ENCODE results near the gene FARS2. TPM values are rescaled to one million over a fixed set of nuclear protein-coding genes. Genes with fewer than 3 reads are reported as not detected.

Gene FARS2
- polyA plus RNA-seq, 1 donor from 2014 or later = 11.9 TPM

DNA sequence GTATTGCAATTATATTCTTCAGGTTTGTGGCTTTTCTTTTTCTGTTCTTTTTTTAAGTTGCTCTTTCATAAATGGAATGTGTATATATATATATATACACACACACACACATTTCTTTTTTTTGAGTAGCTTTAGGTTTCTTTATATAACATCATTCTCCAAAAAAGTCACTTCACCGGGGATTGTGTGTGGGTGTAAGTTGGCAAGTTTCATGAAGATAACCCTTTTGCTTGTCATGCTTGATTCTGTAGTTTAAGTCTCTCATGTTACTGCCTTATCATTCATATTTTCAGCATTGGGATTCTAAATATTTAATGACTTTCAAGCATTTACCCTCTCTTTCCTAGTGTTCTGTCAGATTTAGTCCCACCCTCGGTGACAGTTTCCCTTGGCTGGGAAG is 181.0 kb downstream of the FARS2 start:
- TF ChIP-seq MXI1 (conservative IDR thresholded peaks at IDR 0.05; ENCODE audit: poor library complexity, severe bottlenecking) = no peak
- no peak for TF ChIP-seq TAF1 (IDR thresholded peaks at IDR 0.05; ENCODE audit: low read depth)
- no peak for TF ChIP-seq RAD21 (conservative IDR thresholded peaks at IDR 0.05)
- TF ChIP-seq EP300 (conservative IDR thresholded peaks at IDR 0.05; ENCODE audit: poor library complexity, severe bottlenecking) = no peak
- TF ChIP-seq, protein P1, sequence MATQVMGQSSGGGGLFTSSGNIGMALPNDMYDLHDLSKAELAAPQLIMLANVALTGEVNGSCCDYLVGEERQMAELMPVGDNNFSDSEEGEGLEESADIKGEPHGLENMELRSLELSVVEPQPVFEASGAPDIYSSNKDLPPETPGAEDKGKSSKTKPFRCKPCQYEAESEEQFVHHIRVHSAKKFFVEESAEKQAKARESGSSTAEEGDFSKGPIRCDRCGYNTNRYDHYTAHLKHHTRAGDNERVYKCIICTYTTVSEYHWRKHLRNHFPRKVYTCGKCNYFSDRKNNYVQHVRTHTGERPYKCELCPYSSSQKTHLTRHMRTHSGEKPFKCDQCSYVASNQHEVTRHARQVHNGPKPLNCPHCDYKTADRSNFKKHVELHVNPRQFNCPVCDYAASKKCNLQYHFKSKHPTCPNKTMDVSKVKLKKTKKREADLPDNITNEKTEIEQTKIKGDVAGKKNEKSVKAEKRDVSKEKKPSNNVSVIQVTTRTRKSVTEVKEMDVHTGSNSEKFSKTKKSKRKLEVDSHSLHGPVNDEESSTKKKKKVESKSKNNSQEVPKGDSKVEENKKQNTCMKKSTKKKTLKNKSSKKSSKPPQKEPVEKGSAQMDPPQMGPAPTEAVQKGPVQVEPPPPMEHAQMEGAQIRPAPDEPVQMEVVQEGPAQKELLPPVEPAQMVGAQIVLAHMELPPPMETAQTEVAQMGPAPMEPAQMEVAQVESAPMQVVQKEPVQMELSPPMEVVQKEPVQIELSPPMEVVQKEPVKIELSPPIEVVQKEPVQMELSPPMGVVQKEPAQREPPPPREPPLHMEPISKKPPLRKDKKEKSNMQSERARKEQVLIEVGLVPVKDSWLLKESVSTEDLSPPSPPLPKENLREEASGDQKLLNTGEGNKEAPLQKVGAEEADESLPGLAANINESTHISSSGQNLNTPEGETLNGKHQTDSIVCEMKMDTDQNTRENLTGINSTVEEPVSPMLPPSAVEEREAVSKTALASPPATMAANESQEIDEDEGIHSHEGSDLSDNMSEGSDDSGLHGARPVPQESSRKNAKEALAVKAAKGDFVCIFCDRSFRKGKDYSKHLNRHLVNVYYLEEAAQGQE (IDR thresholded peaks at IDR 0.05; ENCODE audit: borderline replicate concordance) = no peak
- TF ChIP-seq, protein P2, sequence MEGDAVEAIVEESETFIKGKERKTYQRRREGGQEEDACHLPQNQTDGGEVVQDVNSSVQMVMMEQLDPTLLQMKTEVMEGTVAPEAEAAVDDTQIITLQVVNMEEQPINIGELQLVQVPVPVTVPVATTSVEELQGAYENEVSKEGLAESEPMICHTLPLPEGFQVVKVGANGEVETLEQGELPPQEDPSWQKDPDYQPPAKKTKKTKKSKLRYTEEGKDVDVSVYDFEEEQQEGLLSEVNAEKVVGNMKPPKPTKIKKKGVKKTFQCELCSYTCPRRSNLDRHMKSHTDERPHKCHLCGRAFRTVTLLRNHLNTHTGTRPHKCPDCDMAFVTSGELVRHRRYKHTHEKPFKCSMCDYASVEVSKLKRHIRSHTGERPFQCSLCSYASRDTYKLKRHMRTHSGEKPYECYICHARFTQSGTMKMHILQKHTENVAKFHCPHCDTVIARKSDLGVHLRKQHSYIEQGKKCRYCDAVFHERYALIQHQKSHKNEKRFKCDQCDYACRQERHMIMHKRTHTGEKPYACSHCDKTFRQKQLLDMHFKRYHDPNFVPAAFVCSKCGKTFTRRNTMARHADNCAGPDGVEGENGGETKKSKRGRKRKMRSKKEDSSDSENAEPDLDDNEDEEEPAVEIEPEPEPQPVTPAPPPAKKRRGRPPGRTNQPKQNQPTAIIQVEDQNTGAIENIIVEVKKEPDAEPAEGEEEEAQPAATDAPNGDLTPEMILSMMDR (IDR thresholded peaks at IDR 0.05; ENCODE audit: poor library complexity, severe bottlenecking) = no peak
- TF ChIP-seq EZH2 (IDR thresholded peaks at IDR 0.05; ENCODE audit: borderline replicate concordance, insufficient read depth, low read length, poor library complexity, severe bottlenecking) = no peak
- TF ChIP-seq SMC3 (conservative IDR thresholded peaks at IDR 0.05; ENCODE audit: poor library complexity) = no peak
- no peak for TF ChIP-seq POLR2AphosphoS5 (IDR thresholded peaks at IDR 0.05)
- Histone ChIP-seq H3K36me3 (ENCODE audit: insufficient read depth, low read length) (no peaks in the 10 kb centered on the region), H3K79me2 (replicated peaks; ENCODE audit: insufficient read depth, low read length) (no peaks in the 10 kb centered on the region), H3K27me3 (ENCODE audit: insufficient read depth, low read depth, low read length) (no peaks in the 10 kb centered on the region), H3K27ac (ENCODE audit: low read length) (no peak overlapping the region), H3F3A (ENCODE audit: insufficient read depth, low read length, poor library complexity, severe bottlenecking) (no peaks in the 10 kb centered on the region), H3K9ac (ENCODE audit: low read length) (no peak overlapping the region), H4K20me1 (ENCODE audit: insufficient read depth) (no peaks in the 10 kb centered on the region), H2AFZ (ENCODE audit: low read depth, low read length) (no peak overlapping the region), H3K9me3 (ENCODE audit: low read length) (no peaks in the 10 kb centered on the region), H3K4me2 (ENCODE audit: low read length) (no peak overlapping the region), H3K9me2 (ENCODE audit: insufficient read depth, low read length) (no peaks in the 10 kb centered on the region), H3K4me3 (ENCODE audit: low read length) (no peak overlapping the region)

DNA sequence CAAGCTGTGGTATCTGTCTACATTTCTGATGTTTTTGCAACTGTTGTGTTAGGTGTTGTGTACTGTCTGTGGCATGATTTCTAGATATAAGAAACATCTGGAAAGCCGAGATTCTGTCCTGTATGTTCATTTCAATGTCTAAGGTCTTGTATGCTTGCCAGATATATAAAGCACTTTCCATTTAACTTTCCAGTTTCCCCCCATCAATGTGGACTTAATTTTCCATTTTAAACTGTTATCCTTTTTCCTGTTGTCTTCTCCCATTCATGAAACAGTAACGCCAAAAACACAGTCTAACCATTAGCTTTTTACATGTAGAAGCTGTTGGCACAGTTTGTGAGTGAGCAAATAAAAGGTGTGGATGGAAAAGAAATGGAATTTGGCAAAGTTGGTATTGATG is 181.6 kb downstream of the FARS2 start:
- no peak overlapping the region for H3K27ac ChIP-seq (ENCODE audit: low read length)
- H3K4me2 ChIP-seq (ENCODE audit: low read length) = no peak overlapping the region
- no peaks in the 10 kb centered on the region for H3K79me2 ChIP-seq (replicated peaks; ENCODE audit: insufficient read depth, low read length)
- H3K36me3 ChIP-seq (ENCODE audit: insufficient read depth, low read length) = no peaks in the 10 kb centered on the region
- no peak for TF ChIP-seq EP300 (conservative IDR thresholded peaks at IDR 0.05; ENCODE audit: poor library complexity, severe bottlenecking)
- no peak for TF ChIP-seq POLR2AphosphoS5 (IDR thresholded peaks at IDR 0.05)
- no peak for TF ChIP-seq EZH2 (IDR thresholded peaks at IDR 0.05; ENCODE audit: borderline replicate concordance, insufficient read depth, low read length, poor library complexity, severe bottlenecking)
- TF ChIP-seq, protein P2 (IDR thresholded peaks at IDR 0.05; ENCODE audit: poor library complexity, severe bottlenecking) = no peak
- no peak for TF ChIP-seq TAF1 (IDR thresholded peaks at IDR 0.05; ENCODE audit: low read depth)
- no peak for TF ChIP-seq MXI1 (conservative IDR thresholded peaks at IDR 0.05; ENCODE audit: poor library complexity, severe bottlenecking)
- TF ChIP-seq RAD21 (conservative IDR thresholded peaks at IDR 0.05) = no peak
- no peak for TF ChIP-seq SMC3 (conservative IDR thresholded peaks at IDR 0.05; ENCODE audit: poor library complexity)
- TF ChIP-seq, protein P1 (IDR thresholded peaks at IDR 0.05; ENCODE audit: borderline replicate concordance) = no peak
- H2AFZ ChIP-seq (ENCODE audit: low read depth, low read length) = no peak overlapping the region
- no peak overlapping the region for H3K4me3 ChIP-seq (ENCODE audit: low read length)
- no peak overlapping the region for H3K9ac ChIP-seq (ENCODE audit: low read length)
- no peaks in the 10 kb centered on the region for H3K9me2 ChIP-seq (ENCODE audit: insufficient read depth, low read length)
- no peaks in the 10 kb centered on the region for H3K9me3 ChIP-seq (ENCODE audit: low read length)
- H4K20me1 ChIP-seq (ENCODE audit: insufficient read depth) = no peaks in the 10 kb centered on the region
- no peaks in the 10 kb centered on the region for H3F3A ChIP-seq (ENCODE audit: insufficient read depth, low read length, poor library complexity, severe bottlenecking)
- H3K27me3 ChIP-seq (ENCODE audit: insufficient read depth, low read depth, low read length) = no peaks in the 10 kb centered on the region
